Natural killer cell (primary cell): ENCODE data around the gene VMP1. TPM values are rescaled to one million over a fixed set of nuclear protein-coding genes. Genes with fewer than 3 reads are reported as not detected.

Experiments used
- ATAC-seq, 3 donors: fragments of 150-1000 bp in 2 of 3; fragments of 200-7000 bp in 1 of 3; cut with Tn5 transposase; 1 replicate in 1 of 3; 2 replicates in 2 of 3; pipeline ENCODE4 v1.10.0; 2021; ENCODE audit warnings: mild to moderate bottlenecking in 2 of 3, moderate library complexity in 2 of 3
- DNase-seq, 2 donors: peaks; one replicate each; pipeline versions ENCODE4 v3.0.0 to v3.0.0-alpha.2; 2013 to 2021; ENCODE audit warnings: mixed read lengths in 1 of 2
- H3K27ac ChIP-seq: one replicate; pipeline ENCODE4 v1.5.1; 2013; ENCODE audit warnings: mild to moderate bottlenecking, low read length
- H3K27me3 ChIP-seq: one replicate; pipeline ENCODE4 v1.6.1; 2013; ENCODE audit warnings: low read length; ENCODE audit not compliant: control insufficient read depth, insufficient read depth
- H3K36me3 ChIP-seq: one replicate; pipeline ENCODE4 v1.6.1; 2013; ENCODE audit warnings: low read length; ENCODE audit not compliant: control insufficient read depth, insufficient read depth
- H3K4me1 ChIP-seq: one replicate; pipeline ENCODE4 v1.6.1; 2013; ENCODE audit warnings: low read length; ENCODE audit not compliant: control insufficient read depth, insufficient read depth
- H3K4me3 ChIP-seq: one replicate; pipeline ENCODE4 v1.5.1; 2013; ENCODE audit warnings: low read length
- H3K9me3 ChIP-seq: one replicate; pipeline ENCODE4 v1.6.1; 2013; ENCODE audit warnings: low read length; ENCODE audit not compliant: control insufficient read depth, insufficient read depth
- H3K27ac Mint-ChIP-seq, 2 donors: one replicate each; pipeline ENCODE4 v1.8.0; 2022; ENCODE audit warnings: mild to moderate bottlenecking in 2 of 2, mixed read lengths in 2 of 2, moderate library complexity in 1 of 2
- H3K27me3 Mint-ChIP-seq, 2 donors: one replicate each; pipeline ENCODE4 v1.8.0; 2022; ENCODE audit warnings: low read depth in 2 of 2, mixed read lengths in 2 of 2
- H3K36me3 Mint-ChIP-seq: one replicate; pipeline ENCODE4 v1.8.0; 2022; ENCODE audit warnings: mixed read lengths
- H3K4me1 Mint-ChIP-seq, 2 donors: one replicate each; pipeline ENCODE4 v1.8.0; 2022; ENCODE audit warnings: mixed read lengths in 2 of 2
- H3K4me3 Mint-ChIP-seq: one replicate; pipeline ENCODE4 v1.8.0; 2022; ENCODE audit warnings: mild to moderate bottlenecking, moderate library complexity, mixed read lengths
- H3K9me3 Mint-ChIP-seq, 2 donors: one replicate each; pipeline ENCODE4 v1.8.0; 2022; ENCODE audit warnings: mixed read lengths in 2 of 2
- WGBS: methylation state at CpG from one replicate; pipeline ENCODE4 v1.1.7; 2013; ENCODE audit warnings: missing lambda C conversion rate; ENCODE audit not compliant: insufficient coverage; 5-methylcytosine and 5-hydroxymethylcytosine counted together
- intact Hi-C: fragments of 100-400 bp; cut with micrococcal nuclease; formaldehyde crosslinking; loops from one replicate; pipeline ENCODE4 v1.14.2; 2022
- total RNA-seq, 4 donors: library from RNA; stranded (reverse); fragments of 120-200 nt in 1 of 4; gene quantifications; one replicate each; pipeline versions ENCODE4 v1.2.3 to v1.2.4, GENCODE V29; 2013 to 2022
- TF ChIP-seq, protein P1 (sequence below): fragments of 200-600 bp; IDR thresholded peaks from one replicate; pipeline ENCODE4 v1.8.0; 2022; ENCODE audit warnings: antibody characterized with exemption

The VMP1 gene
- total RNA-seq, 3 donors from 2014 or later (not counting 1 experiment from before 2014, with no cell fraction given): 136 to 175 (median 162) TPM

DNA sequence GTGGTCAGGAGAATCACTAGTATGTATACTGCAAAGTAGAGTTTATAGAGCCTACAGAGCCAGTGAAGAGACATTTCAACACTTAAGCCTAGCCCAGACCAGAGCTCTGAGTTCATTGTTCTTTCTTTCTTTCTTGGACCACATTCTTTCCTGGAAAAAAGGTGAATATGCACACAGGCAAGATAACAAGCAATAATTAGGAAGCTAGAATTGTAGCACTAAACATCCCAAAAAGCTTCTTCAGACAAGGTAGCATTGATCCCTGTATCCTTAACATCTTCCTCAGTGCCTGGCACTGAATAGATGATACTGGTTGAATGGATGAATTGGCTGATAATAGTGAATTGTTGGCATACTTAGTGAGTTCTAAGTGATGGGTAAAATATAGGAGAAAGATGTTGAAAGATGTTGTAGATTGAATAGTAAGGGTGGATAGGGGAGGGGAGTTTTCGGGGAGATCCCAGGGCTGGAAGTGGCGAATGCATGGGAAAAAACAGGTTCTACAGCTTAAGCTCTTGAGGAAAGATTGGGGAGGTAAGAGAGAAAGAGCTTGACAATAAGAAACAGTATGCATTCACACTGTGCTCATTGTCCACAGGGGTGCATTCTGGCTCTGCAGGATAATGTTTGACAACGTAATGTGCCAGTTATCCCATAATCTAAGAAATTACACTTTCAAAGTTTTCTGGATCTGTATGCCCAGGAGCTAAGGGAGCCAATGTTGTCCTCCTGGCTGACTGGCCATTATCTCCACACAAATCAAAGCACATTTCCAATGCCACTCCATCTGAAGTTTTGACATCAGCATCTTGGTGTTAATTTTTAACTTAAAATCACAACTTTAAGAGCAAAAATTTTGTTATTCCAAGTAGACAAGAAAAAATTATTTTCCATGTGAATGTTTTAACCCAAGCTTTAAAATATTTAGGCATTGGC, 149.7 kb downstream of the VMP1 start:
- no peak overlapping the region for H3K4me3 ChIP-seq
- H3K9me3 Mint-ChIP-seq: no peaks in the 10 kb centered on the region
- ATAC-seq (no peak), DNase-seq (no peak)
- no peaks in the 10 kb centered on the region for H3K4me1 Mint-ChIP-seq
- no peaks in the 10 kb centered on the region for H3K27me3 Mint-ChIP-seq
- 95% methylated on average over 3 of the region's 3 CpGs for WGBS
- no peak overlapping the region for H3K27ac Mint-ChIP-seq
- no peak overlapping the region for H3K27ac ChIP-seq
- intact Hi-C loops: no loop called here
- no peaks in the 10 kb centered on the region for H3K36me3 Mint-ChIP-seq
- TF ChIP-seq, protein P1, sequence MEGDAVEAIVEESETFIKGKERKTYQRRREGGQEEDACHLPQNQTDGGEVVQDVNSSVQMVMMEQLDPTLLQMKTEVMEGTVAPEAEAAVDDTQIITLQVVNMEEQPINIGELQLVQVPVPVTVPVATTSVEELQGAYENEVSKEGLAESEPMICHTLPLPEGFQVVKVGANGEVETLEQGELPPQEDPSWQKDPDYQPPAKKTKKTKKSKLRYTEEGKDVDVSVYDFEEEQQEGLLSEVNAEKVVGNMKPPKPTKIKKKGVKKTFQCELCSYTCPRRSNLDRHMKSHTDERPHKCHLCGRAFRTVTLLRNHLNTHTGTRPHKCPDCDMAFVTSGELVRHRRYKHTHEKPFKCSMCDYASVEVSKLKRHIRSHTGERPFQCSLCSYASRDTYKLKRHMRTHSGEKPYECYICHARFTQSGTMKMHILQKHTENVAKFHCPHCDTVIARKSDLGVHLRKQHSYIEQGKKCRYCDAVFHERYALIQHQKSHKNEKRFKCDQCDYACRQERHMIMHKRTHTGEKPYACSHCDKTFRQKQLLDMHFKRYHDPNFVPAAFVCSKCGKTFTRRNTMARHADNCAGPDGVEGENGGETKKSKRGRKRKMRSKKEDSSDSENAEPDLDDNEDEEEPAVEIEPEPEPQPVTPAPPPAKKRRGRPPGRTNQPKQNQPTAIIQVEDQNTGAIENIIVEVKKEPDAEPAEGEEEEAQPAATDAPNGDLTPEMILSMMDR: no peak
- H3K4me3 Mint-ChIP-seq: no peak overlapping the region
- H3K4me1 ChIP-seq: no peaks in the 10 kb centered on the region
- no peaks in the 10 kb centered on the region for H3K27me3 ChIP-seq
- no peaks in the 10 kb centered on the region for H3K9me3 ChIP-seq
- H3K36me3 ChIP-seq: peaks cover 12% of the 10 kb centered on the region

DNA sequence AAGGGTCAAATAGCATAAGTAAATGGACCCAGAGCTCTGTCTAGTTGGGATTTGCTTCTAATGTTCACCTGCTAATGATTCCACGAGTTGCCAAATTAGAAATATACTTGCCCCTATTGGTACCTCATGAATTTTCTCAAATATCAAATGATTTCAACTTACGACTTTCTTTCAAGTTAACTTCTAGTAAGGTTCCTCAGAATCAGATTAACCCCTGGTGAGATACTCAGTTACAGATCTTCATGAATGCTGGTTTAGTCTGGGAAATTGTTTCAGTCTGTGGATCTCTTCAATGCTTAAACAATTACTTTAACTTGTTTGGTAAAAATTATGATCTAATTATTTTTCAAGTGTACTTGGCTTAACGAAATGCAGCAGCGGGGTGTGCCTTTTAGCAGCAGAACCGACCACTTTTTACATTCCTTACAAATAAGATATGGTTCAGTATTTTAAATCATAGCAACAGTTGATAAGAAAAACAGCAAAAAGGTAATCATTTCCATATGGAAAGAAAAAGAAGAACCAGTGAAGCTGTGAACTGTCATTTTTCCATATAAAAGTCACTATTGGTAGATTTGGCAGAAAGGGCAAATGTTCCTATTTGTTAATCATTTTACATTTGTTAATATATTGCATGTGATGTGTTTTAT, 150.8 kb downstream of the VMP1 start:
- TF ChIP-seq, protein P1: no peak
- no peaks in the 10 kb centered on the region for H3K9me3 ChIP-seq
- Mint-ChIP-seq H3K27me3 (no peaks in the 10 kb centered on the region), H3K4me3 (no peak overlapping the region), H3K27ac (peak overlapping the region in 1 of 2 donors; percentile 57), H3K9me3 (no peaks in the 10 kb centered on the region), H3K4me1 (no peaks in the 10 kb centered on the region), H3K36me3 (no peaks in the 10 kb centered on the region)
- no peak overlapping the region for H3K4me3 ChIP-seq
- intact Hi-C loops: no loop called here
- ATAC-seq (no peak), DNase-seq (no peak)
- no peak overlapping the region for H3K27ac ChIP-seq
- peaks cover 16% of the 10 kb centered on the region for H3K36me3 ChIP-seq
- WGBS: 83% methylated on average over 1 of the region's 5 CpGs
- no peaks in the 10 kb centered on the region for H3K27me3 ChIP-seq
- H3K4me1 ChIP-seq: no peaks in the 10 kb centered on the region

DNA sequence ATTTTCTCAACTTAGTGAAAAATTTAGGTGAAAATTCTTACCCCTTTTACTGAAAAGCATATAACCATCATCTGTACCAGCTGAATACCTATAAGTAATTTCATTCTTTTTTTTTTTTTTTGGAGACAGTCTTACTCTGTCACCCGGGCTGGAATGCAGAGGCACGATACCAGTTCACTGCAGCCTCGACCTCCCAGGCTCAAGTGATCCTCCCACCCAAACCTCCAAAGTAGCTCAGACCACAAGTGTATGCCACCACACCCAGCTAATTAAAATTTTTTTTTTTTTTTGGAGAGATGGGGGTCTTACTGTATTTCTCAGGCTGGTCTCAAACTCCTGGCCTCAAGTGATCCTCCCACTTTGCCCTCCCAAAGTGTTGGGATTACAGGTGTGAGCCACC, 151.5 kb downstream of the VMP1 start:
- H3K36me3 ChIP-seq: peaks cover 20% of the 10 kb centered on the region
- H3K4me3 ChIP-seq: no peak overlapping the region
- Mint-ChIP-seq H3K27ac (no peak overlapping the region), H3K4me3 (no peak overlapping the region), H3K9me3 (no peaks in the 10 kb centered on the region), H3K36me3 (no peaks in the 10 kb centered on the region), H3K27me3 (no peaks in the 10 kb centered on the region), H3K4me1 (no peaks in the 10 kb centered on the region)
- ATAC-seq (no peak), DNase-seq (no peak)
- 82% methylated on average over 3 of the region's 3 CpGs for WGBS
- no peaks in the 10 kb centered on the region for H3K9me3 ChIP-seq
- intact Hi-C loops: loop anchor here (1.0 kb wide), 1 partner anchor 106 kb away; no protein-coding TSS in a partner anchor
- TF ChIP-seq, protein P1: no peak
- no peak overlapping the region for H3K27ac ChIP-seq
- H3K27me3 ChIP-seq: no peaks in the 10 kb centered on the region
- no peaks in the 10 kb centered on the region for H3K4me1 ChIP-seq
